ENCODE measurements around the gene HEATR5A.
"Not testable (repeated sequence)": the region's sequence is repeated elsewhere in the genome, so short reads cannot be mapped to it uniquely, and the experiment has no call there.

Gene HEATR5A

DNA sequence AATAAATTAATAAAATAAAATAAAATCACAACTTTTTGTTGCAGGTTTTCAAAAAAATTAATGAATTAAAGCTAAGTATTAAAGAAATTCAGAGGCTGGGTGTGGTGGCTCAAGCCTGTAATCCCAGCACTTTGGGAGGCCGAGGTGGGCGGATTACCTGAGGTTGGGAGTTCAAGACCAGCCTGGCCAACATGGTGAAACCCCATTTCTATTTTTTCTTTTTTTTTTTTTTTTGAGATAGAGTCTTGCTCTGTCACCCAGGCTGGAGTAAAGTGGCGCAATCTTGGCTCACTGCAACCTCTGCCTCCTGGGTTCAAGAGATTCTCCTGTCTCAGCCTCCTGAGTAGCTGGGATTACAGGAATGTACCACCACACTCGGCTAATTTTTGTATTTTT is 161.3 kb downstream of the HEATR5A start:
- DNase-seq (ENCODE audit: low read depth in 2 of 3, low spot score in 2 of 3) = not testable (repeated sequence)

DNA sequence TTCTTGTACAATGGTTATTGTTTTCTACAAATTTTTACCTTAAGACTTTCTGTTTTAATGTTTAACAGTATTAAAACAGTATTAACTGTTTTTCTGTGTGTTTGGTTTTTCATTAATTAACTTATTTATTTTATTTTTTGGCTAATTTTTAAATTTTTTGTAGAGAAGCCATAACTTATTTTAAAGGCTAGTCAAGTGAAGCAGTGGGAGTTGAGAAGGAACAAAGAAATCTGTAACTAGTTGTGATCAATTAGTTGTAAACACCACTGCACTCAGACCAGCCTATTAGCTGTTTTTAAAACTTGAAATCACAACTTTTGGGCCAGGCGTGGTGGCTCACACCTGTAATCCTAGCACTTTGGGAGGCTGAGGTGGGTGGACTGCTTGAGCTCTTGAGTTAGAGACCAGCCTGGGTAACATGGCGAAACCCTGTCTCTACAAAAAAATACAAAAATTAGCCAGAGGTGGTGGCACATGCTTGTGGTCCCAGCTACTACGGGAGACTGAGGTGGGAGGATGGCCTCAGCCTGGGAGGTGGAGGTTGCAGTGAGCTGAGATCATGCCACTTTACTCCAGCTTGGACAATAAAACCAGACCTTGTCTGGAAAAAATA is 161.8 kb downstream of the HEATR5A start:
- no peak for DNase-seq (ENCODE audit: low read depth in 2 of 3, low spot score in 2 of 3)

DNA sequence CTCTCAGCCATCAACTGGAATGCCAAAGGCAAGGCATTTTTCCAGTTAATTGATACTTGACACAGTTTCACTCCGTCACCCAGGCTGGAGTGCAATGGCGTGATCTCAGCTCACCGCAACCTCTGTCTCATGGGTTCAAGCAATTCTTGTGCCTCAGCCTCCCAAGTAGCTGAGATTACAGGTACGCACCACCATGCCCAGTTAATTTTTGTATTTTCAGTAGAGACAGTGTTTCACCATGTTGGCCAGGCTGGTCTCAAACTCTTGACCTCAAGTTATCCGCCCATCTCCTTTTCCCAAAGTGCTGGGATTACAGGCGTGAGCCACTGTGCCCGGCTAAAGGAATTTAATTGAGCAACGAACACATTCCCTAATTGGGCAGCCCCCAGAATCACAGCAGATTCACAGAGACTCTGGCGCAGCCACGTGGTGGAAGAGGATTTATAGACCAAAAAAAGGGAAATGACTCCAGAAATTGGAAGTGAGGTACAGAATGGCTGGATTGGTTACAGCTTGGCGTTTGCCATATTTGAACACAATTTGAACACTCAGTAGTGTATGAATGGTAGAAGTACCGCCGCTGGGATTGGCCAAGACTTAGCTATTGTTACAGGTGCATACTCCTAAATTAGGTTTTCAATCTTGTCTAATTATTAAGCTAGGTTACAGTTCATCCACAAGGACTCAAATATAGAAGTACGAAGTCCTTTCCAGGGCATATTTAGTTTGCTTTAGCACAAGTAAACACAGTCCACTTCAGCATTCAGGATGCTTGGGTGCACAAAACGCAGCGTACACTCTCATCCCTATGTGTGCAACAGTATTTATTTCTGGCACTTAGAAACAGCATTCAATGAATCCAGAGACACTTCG is 162.6 kb downstream of the HEATR5A start:
- not testable (repeated sequence) for DNase-seq (ENCODE audit: low read depth in 2 of 3, low spot score in 2 of 3)

DNA sequence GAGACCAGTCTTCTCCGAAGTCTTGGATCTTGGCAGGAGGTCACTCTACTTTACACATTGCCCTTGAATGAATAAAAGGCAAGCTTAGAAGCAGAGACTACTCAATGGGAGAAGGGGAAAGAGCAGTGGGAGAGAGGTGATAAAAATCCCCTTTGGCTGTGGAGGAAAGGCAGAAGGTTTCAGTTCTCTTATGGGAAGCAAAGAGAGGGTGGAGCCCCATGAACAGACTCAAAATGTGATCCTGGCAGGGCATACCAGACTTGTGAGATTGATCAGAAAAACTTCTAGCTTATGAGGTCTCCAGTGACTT is 163.2 kb downstream of the HEATR5A start:
- DNase-seq (ENCODE audit: low read depth in 2 of 3, low spot score in 2 of 3) = no peak

DNA sequence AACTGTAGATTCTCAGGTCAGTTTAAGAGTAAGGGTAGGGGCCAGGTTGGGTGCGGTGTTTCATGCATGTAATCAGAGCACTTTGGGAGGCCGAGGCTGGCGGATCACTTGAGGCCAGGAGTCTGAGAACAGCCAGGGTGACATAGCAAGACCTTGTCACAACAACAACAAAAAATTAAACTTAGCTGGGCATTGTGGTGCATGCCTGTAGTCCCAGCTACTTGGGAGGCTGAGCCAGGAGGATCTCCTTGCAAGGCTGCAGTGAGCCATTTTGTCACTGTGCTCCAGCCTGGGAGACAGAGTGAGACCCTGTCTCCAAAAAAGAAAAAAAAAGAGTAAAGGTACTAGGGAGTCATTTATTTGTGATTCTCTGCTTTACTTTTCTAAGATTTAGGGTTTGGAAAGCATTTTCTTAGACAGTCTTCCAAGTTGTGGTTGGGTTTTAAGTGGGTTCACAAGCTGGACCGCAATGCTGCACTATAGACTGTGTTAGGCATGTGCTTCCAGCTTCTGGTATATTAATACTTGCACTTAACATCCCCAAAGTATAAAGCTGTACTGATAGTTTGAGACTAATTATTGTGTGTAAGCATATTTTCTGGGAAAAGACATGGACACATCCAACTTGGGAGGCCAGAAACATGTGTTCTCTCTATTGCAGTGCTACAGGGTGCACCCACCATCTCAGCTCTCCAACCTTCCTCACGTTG is 163.7 kb downstream of the HEATR5A start:
- DNase-seq (ENCODE audit: low read depth in 2 of 3, low spot score in 2 of 3) = no peak

DNA sequence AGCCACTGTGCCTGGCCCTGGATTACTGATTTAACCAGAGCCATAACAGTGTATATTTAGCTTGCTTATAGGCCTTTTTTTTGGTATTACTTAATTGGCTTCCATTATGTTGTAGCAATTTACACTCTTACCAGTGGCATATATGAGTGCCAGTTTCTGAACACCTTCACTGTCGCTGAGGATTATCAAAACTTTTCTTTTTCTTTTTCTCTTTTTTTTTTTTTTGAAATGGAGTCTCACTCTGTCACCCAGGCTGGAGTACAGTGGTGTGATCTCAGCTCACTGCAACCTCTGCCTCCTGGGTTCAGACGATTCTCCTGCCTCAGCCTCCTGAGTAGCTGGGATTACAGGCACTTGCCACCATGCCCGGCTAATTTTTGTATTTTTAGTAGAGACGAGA is 164.4 kb downstream of the HEATR5A start:
- DNase-seq (ENCODE audit: low read depth in 2 of 3, low spot score in 2 of 3) = not testable (repeated sequence)

DNA sequence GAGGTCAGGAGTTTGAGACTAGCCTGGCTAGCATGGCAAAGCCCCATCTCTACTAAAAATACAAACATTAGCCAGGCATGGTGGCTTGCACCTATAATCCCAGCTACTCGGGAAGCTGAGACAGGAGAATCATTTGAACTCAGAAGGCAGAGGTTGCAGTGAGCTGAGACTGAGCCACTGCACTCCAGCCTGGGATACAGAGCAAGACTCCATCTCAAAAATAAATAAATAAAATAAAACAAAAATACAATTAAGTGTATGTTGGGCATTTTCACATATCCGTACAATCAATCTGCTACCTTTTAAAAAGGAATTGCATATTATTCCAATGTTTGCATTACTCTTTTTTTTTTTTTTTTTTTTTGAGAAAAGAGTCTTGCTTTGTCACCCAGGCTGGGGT is 165.1 kb downstream of the HEATR5A start:
- DNase-seq (ENCODE audit: low read depth in 2 of 3, low spot score in 2 of 3) = no peak

DNA sequence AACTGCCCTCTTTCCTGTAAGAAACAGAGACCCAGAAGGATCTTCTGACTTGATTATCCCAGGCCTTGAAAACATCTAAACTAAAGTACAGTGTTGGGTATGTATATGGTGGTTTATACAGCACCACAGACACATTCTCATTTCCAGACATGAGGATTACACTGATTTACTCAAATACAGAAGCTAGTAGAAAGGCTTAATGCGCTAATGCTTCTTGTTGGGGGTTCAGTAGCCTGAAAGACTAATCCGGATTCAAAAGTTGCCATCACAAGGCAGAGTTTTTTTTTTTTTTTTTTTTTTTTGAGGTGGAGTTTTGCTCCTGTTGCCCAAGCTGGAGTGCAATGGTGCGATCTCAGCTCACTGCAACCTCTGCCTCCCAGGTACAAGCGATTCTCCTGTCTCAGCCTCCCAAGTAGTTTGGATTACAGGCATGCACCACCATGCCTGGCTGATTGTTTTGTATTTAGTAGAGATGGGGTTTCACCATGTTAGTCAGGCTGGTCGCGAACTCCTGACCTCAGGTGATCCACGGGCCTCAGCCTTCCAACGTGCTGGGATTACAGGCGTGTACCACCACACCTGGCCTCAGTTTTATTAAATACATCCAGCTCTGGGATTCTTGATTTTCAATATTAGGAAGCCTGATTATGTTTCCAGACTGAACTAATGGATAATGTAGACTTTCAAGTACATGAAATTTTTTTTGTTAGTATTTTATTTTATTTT is 166.4 kb downstream of the HEATR5A start:
- no peak for DNase-seq (ENCODE audit: low read depth in 2 of 3, low spot score in 2 of 3)

DNA sequence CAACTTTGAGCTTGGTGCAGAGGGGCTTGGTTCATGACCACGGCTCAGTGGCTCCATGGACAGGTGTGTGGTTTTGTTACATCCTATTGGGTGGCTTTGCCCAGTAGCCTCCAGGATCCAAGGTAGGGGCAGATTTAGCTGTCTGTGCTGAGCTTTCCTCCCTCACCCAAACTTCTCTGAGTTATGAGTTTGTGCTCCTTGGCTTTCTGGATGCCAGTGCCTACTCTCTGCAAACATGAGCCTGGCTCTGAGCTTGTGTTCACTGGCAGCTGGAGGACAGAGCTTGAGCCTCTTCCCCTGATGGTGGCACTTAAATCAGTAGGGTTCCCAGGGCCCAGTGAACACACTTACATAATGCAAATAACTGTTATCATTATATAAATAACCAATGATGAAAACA is 167.5 kb downstream of the HEATR5A start:
- no peak for DNase-seq (ENCODE audit: low read depth in 2 of 3, low spot score in 2 of 3)

DNA sequence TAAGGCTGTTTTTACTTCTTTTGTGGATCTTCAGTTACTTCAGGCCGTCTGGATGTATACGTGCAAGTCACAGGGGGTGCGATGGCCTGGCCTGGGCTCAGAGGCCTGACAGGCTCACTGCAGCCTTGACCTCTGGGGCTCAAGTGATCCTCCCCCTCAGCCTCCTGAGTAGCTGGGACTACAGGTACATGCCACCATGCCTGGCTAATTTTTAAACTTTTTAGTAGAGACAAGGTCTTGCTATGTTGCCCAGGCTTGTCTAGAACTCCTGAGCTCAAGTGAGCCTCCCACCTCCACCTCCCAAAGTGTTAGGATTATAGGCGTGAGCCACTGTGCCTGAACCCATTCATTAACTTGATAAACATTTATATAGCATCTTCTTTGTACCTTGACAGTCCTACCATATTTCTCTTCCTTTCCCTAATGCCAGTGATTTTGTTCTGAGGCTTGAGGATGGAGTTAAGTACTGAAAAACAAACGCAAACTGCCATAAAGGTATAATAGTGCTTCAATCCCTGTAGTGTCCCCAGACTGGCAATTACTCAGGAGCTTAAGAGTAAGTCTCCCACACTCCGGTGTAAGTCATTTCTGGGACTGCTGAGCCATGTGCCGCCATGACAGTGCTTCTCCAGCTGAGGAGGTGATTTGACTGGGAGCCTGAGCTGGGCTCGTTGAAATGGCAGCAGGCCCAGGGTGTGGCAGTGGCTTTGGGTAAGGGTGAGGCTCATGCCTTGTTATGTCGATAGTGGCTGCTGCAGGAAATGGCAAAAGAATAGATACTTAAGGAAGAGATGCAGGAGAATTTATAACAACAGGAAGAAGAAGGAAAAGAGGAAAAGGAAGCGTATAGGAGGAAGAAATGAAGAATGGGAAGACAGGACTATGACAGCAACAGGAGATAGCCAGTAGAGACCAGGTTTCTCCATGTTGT is 169.1 kb downstream of the HEATR5A start:
- DNase-seq (ENCODE audit: low read depth in 2 of 3, low spot score in 2 of 3) = no peak

DNA sequence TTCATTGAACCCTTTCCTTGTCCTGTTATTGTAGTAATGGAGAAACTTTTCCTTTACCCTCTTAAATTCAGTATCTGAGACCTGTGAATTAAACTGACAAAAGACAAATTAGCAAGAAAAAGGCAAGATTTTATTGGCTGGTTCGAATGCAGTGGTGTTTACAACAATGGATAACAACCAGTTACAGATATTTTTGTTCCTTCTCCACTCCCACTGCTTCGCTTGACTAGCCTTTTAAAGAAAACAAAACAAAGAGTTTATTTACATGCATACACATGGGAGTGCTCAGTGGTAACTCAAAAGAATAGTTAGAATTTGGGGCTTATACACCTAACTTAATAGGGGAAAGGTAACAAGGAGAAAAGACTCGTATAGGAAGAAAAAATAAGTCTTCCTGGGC is 175.7 kb downstream of the HEATR5A start:
- DNase-seq (ENCODE audit: low read depth in 2 of 3, low spot score in 2 of 3) = no peak

DNA sequence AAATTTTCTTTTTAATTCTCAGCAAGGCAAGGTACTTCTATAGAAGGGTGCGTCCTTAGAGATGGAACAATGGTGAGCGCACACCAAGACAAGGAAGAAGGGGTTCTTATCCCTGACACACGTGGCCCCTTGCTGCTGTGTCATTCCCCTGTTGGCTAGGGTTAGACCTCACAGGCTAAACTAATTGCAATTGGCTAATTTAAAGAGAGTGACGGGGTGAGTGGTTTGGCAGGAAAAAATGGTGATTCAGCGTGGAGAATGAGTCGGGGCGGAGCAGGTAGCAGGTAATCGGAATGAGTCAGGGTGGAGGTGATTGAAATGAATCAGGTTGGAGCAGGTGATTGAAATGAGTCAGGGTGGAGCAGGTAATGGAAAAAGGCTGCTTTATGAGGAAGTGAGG is 176.5 kb downstream of the HEATR5A start:
- DNase-seq (ENCODE audit: low read depth in 2 of 3, low spot score in 2 of 3) = peak in 1 of 3 experiments; percentile 3

DNA sequence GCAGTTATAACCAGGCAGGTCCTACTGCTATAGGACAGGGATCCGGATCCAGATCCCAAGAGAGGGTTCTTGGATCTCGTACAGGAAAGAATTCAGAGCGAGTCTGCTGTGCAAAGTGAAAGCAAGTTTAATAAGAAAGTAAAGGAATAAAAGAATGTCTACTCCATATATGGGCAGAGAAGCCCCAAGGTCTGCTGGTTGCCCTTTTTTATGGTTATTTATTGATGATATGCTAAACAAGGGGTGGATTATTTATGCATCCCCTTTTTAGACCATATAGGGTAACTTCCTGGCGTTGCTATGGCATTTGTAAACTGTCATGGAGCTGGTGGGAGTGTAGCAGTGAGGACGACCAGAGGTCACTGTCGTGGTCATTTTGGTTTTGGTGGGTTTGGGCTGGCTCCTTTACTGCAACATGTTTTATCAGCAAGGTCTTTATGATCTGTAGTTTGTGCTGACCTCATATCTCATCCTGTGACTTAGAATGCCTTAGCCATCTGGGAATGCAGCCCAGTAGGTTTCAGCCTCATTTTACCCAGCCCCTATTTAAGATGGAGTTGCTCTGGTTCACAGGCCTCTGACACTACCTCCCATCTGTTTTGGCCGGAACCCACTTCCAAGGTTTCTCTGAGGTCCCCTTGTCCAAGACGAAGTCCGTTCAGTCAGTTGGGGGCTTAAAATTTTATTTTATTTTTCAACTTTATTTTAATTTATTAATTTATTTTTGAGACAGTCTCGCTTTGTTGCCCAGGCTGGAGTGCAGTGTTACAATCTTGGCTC is 178.0 kb downstream of the HEATR5A start:
- DNase-seq (ENCODE audit: low read depth in 2 of 3, low spot score in 2 of 3) = not testable (repeated sequence)

All from activated CD8-positive, alpha-beta memory T cell treated with anti-CD3 and anti-CD28 coated beads for 48 hours (primary cell).